ENCODE results near the gene INSR. TPM values are rescaled to one million over a fixed set of nuclear protein-coding genes. Genes with fewer than 3 reads are reported as not detected.

The INSR gene
- total and polyA plus RNA-seq, 10 of the 15 experiments (the other 5 are each of a cell fraction or from before 2014, with no cell fraction given), result 4.2 to 34.9 (median 13.6) TPM

GRCh38 chr19:7226739-7227138 is 67.5 kb downstream of the INSR start:
- TF ChIP-seq RBBP5 (conservative IDR thresholded peaks at IDR 0.05), result no peak
- no peak for TF ChIP-seq CREM (IDR thresholded peaks at IDR 0.05; ENCODE audit: low read depth)
- TF ChIP-seq LARP7 (IDR thresholded peaks at IDR 0.05), result no peak
- no peak for TF ChIP-seq JUND (IDR thresholded peaks at IDR 0.05; ENCODE audit: low read depth, low read length)
- TF ChIP-seq ZNF274 (IDR thresholded peaks at IDR 0.05; ENCODE audit: insufficient read depth, insufficient read length), result no peak
- no peak for TF ChIP-seq ZBTB4 (CRISPR knock-in tag; IDR thresholded peaks at IDR 0.05)
- no peak for TF ChIP-seq HCFC1 (IDR thresholded peaks at IDR 0.05; ENCODE audit: low read length)
- no peak for TF ChIP-seq SMC3 (IDR thresholded peaks at IDR 0.05; ENCODE audit: borderline replicate concordance, low read length)
- no peak for TF ChIP-seq FOS (IDR thresholded peaks at IDR 0.05; ENCODE audit: borderline replicate concordance, extremely low read depth, insufficient read length)
- no peak for TF ChIP-seq YY1 (IDR thresholded peaks at IDR 0.05; ENCODE audit: low read depth, low read length)
- no peak for TF ChIP-seq MLLT1 (IDR thresholded peaks at IDR 0.05)
- TF ChIP-seq ASH2L (IDR thresholded peaks at IDR 0.05; ENCODE audit: borderline replicate concordance, low read depth), result no peak
- no peak for TF ChIP-seq ZZZ3 (IDR thresholded peaks at IDR 0.05; ENCODE audit: control insufficient read depth, insufficient read length, low read depth)
- TF ChIP-seq PAX5 (IDR thresholded peaks at IDR 0.05; ENCODE audit: borderline replicate concordance, low read depth, low read length), result no peak
- no peak for TF ChIP-seq RELB (IDR thresholded peaks at IDR 0.05; ENCODE audit: low read depth)
- ChIA-PET POLR2A (interaction anchor here (0.6 to 0.8 kb wide), 3 partner anchors 10 to 175 kb away, joined by 3 to 5 read pairs (median 3); no protein-coding TSS in a partner anchor), RAD21 (ENCODE audit: unreplicated experiment) (interaction anchor here (0.8 to 1.5 kb wide), 4 partner anchors 12 to 44 kb away, joined by 3 to 6 read pairs (median 4); no protein-coding TSS in a partner anchor), CTCF (interaction anchor here (0.6 to 1.2 kb wide), 2 partner anchors 13 to 102 kb away, joined by 3 to 4 read pairs; no protein-coding TSS in a partner anchor), SMC1A (ENCODE audit: uncharacterized antibody, unreplicated experiment) (interaction anchor here (0.8 to 1.7 kb wide), 4 partner anchors 9 to 62 kb away, joined by 3 to 10 read pairs (median 4); no protein-coding TSS in a partner anchor)
- Histone ChIP-seq H3K79me2 (ENCODE audit: control insufficient read depth, insufficient read depth, low read length) (peaks cover 47% of the 10 kb centered on the region), H3K4me3 (no peak overlapping the region), H3K4me1 (ENCODE audit: control insufficient read depth, insufficient read depth, low read length) (peaks cover 30% of the 10 kb centered on the region), H3K4me2 (ENCODE audit: control insufficient read depth, insufficient read depth) (no peak overlapping the region), H3K36me3 (ENCODE audit: control insufficient read depth in 2 of 2, insufficient read depth in 2 of 2, low read length in 1 of 2) (peaks cover 0 to 2% of the 10 kb centered on the region in 2 experiments; a peak in 2 of 4 replicates), H2AFZ (ENCODE audit: control insufficient read depth, low read depth, low read length) (no peak overlapping the region), H3K9me3 (replicated peaks; ENCODE audit: control insufficient read depth, insufficient read depth, low read length) (no peaks in the 10 kb centered on the region; the same call in 2 of the 3 replicates), H3K9ac (ENCODE audit: control insufficient read depth, insufficient read depth, low read length) (no peak overlapping the region), H3K27me3 (replicated peaks in 1 of 2; ENCODE audit: control insufficient read depth in 2 of 2, insufficient read depth in 2 of 2, low read length in 1 of 2) (no peaks in the 10 kb centered on the region), H4K20me1 (ENCODE audit: control insufficient read depth, insufficient read depth) (no peaks in the 10 kb centered on the region; the same call in 1 of the 2 replicates), H3K27ac (ENCODE audit: control insufficient read depth, insufficient read depth) (no peak overlapping the region)
- ATAC-seq, result no peak
- in situ Hi-C loops (cut with MboI) (no loop called here), intact Hi-C loops (cut with micrococcal nuclease; ENCODE audit: unreplicated experiment) (no loop called here)
- BruUV-seq (replicated peaks), result no TSS peak
- no peak for FAIRE-seq
- no peak for DNase-seq (ENCODE audit: low read depth, low spot score)

Measured in GM12878 (cell line).